ENCODE measurements around the gene MRRF.

Gene MRRF

DNA sequence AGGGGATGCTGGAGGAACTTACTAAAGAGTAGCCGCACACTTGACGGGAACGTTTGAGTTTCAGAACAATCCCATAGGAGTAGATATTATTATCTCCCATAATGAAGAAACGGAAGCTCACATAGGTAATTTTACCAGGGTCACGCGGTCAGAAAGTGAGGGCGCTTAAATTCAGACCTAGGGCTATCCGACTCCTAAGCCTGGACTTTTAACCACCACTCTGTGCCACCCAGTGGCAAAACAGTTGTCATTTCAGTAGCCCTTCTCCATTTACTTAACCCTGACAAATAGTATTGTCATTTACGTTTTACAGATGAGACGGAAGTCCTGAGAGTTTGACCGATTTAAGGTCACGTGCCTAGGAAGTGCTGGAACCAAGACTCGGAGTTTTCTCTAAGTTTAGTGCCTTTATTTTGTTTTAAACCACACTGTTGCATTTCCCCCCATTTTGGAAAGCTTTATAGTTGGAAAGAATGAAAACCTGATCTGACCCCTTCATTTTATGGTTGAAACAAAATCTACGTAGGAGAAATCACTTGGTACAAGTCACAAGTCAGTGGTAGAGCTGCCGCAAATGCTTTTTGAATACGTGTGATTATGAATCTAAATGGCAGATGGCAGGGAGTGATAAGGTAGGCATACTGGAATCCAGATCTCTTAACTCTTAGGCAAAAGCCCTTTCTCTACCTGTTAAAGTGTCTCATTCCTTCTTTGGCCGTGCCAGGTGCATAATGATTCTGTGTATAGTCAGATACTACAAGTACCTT lies 650 bp downstream of the MRRF start:
- H3F3A ChIP-seq (ENCODE audit: low read depth), result no peaks in the 10 kb centered on the region
- peaks cover 47% of the 10 kb centered on the region for H3K4me1 ChIP-seq (ENCODE audit: insufficient read depth, low read length, poor library complexity, severe bottlenecking)
- H3K27me3 ChIP-seq (ENCODE audit: insufficient read depth, low read length, poor library complexity, severe bottlenecking), result no peaks in the 10 kb centered on the region
- H4K20me1 ChIP-seq (ENCODE audit: insufficient read depth, low read length, poor library complexity, severe bottlenecking), result peaks cover 26% of the 10 kb centered on the region
- H3K4me3 ChIP-seq (ENCODE audit: low read length, poor library complexity, severe bottlenecking), result peak overlapping the region; percentile 86
- peak overlapping the region; percentile 79 for H3K4me2 ChIP-seq (ENCODE audit: low read depth, low read length, poor library complexity, severe bottlenecking)
- no peaks in the 10 kb centered on the region for H3K9me3 ChIP-seq (ENCODE audit: insufficient read depth, low read depth, low read length)
- TF ChIP-seq, protein P1, sequence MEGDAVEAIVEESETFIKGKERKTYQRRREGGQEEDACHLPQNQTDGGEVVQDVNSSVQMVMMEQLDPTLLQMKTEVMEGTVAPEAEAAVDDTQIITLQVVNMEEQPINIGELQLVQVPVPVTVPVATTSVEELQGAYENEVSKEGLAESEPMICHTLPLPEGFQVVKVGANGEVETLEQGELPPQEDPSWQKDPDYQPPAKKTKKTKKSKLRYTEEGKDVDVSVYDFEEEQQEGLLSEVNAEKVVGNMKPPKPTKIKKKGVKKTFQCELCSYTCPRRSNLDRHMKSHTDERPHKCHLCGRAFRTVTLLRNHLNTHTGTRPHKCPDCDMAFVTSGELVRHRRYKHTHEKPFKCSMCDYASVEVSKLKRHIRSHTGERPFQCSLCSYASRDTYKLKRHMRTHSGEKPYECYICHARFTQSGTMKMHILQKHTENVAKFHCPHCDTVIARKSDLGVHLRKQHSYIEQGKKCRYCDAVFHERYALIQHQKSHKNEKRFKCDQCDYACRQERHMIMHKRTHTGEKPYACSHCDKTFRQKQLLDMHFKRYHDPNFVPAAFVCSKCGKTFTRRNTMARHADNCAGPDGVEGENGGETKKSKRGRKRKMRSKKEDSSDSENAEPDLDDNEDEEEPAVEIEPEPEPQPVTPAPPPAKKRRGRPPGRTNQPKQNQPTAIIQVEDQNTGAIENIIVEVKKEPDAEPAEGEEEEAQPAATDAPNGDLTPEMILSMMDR (conservative IDR thresholded peaks at IDR 0.05; ENCODE audit: low read length), result peak; percentile 24
- no peak for TF ChIP-seq EZH2phosphoT487 (IDR thresholded peaks at IDR 0.05; ENCODE audit: borderline replicate concordance)
- peaks cover 10% of the 10 kb centered on the region; the same call in 1 of the 2 replicates for H3K36me3 ChIP-seq (ENCODE audit: insufficient read depth, low read length)
- peaks cover 74% of the 10 kb centered on the region for H3K79me2 ChIP-seq (ENCODE audit: insufficient read depth, low read length)
- peak overlapping the region; percentile 92 for H3K9ac ChIP-seq (ENCODE audit: low read depth, low read length, poor library complexity, severe bottlenecking)
- peak overlapping the region; percentile 94 for H2AFZ ChIP-seq (ENCODE audit: low read length)
- H3K9me2 ChIP-seq (replicated peaks; ENCODE audit: low read depth, low read length), result no peaks in the 10 kb centered on the region

DNA sequence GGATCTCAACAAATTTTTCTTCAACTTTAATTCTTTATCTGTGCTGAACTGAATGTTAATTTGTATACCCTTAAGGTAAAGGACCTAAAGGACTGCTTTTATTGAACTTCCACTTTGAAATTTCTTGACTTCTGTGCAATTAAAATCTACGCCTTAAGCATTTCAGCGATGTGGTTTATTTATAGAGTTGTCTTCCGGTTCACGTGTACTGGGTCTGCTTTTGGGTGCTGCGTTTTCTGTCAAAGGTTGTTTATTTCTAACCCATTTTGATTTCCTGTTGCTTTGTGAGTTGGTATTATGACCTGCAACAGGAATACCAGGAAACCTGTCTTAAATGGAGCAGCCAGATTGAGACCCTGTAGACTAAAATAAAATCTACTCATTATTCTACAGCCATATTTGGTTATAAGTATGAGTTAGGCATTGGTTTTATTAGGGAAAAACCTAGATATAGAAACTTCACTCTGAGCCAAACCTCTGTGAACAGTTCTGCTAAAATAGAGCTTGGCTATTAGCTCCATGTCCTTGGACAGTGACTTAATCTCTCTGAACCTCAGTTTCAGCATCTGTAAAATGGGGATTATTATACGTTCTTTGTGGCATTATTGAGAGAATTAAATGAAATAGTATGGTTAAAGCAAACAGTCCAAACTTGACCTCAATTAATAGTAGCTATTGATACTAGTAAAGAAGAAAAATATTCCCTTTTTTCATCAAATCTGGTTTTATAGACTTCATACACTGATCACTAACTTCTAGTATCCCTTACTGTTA lies 3.5 kb downstream of the MRRF start:
- TF ChIP-seq EZH2phosphoT487 (IDR thresholded peaks at IDR 0.05; ENCODE audit: borderline replicate concordance), result no peak
- TF ChIP-seq, protein P1 (conservative IDR thresholded peaks at IDR 0.05; ENCODE audit: low read length), result no peak
- Histone ChIP-seq H3K9me2 (replicated peaks; ENCODE audit: low read depth, low read length) (no peaks in the 10 kb centered on the region), H2AFZ (ENCODE audit: low read length) (no peak overlapping the region), H3K79me2 (ENCODE audit: insufficient read depth, low read length) (peaks cover 46% of the 10 kb centered on the region), H3K4me3 (ENCODE audit: low read length, poor library complexity, severe bottlenecking) (no peak overlapping the region), H4K20me1 (ENCODE audit: insufficient read depth, low read length, poor library complexity, severe bottlenecking) (peaks cover 11% of the 10 kb centered on the region), H3F3A (ENCODE audit: low read depth) (no peaks in the 10 kb centered on the region), H3K4me1 (ENCODE audit: insufficient read depth, low read length, poor library complexity, severe bottlenecking) (peaks cover 20% of the 10 kb centered on the region), H3K9ac (ENCODE audit: low read depth, low read length, poor library complexity, severe bottlenecking) (no peak overlapping the region), H3K36me3 (ENCODE audit: insufficient read depth, low read length) (no peaks in the 10 kb centered on the region), H3K27me3 (ENCODE audit: insufficient read depth, low read length, poor library complexity, severe bottlenecking) (no peaks in the 10 kb centered on the region), H3K9me3 (ENCODE audit: insufficient read depth, low read depth, low read length) (no peaks in the 10 kb centered on the region), H3K4me2 (ENCODE audit: low read depth, low read length, poor library complexity, severe bottlenecking) (peak overlapping the region; percentile 2)

DNA sequence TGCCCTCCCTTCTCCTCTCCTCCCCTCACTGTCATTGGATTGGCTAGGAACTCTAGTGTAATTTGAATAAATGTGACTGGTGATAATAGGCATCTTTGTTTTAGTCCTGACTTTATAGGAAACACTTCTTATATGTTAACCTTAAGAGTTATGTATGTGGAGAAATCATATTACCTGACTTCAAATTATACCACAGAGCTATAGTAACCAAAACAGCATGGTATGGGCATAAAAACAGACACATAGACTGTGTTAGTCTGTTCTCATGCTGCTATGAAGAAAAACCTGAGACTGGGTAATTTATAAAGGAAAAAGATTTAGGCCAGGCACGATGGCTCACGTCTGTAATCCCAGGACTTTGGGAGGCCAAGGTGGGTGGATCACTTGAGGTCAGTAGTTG lies 9.4 kb downstream of the MRRF start:
- H3K9ac ChIP-seq (ENCODE audit: low read depth, low read length, poor library complexity, severe bottlenecking), result no peak overlapping the region
- H3K79me2 ChIP-seq (ENCODE audit: insufficient read depth, low read length), result peaks cover 18% of the 10 kb centered on the region; the same call in 1 of the 2 replicates
- H2AFZ ChIP-seq (ENCODE audit: low read length), result no peak overlapping the region
- TF ChIP-seq, protein P1 (conservative IDR thresholded peaks at IDR 0.05; ENCODE audit: low read length), result no peak
- no peak for TF ChIP-seq EZH2phosphoT487 (IDR thresholded peaks at IDR 0.05; ENCODE audit: borderline replicate concordance)
- no peak overlapping the region for H3K4me3 ChIP-seq (ENCODE audit: low read length, poor library complexity, severe bottlenecking)
- no peak overlapping the region for H3K4me2 ChIP-seq (ENCODE audit: low read depth, low read length, poor library complexity, severe bottlenecking)
- H3K9me2 ChIP-seq (replicated peaks; ENCODE audit: low read depth, low read length), result no peaks in the 10 kb centered on the region
- H4K20me1 ChIP-seq (ENCODE audit: insufficient read depth, low read length, poor library complexity, severe bottlenecking), result no peaks in the 10 kb centered on the region
- no peaks in the 10 kb centered on the region for H3K27me3 ChIP-seq (ENCODE audit: insufficient read depth, low read length, poor library complexity, severe bottlenecking)
- no peaks in the 10 kb centered on the region; the same call in none of the 2 replicates for H3K36me3 ChIP-seq (ENCODE audit: insufficient read depth, low read length)
- no peaks in the 10 kb centered on the region for H3K9me3 ChIP-seq (ENCODE audit: insufficient read depth, low read depth, low read length)
- no peaks in the 10 kb centered on the region for H3F3A ChIP-seq (ENCODE audit: low read depth)
- no peaks in the 10 kb centered on the region for H3K4me1 ChIP-seq (ENCODE audit: insufficient read depth, low read length, poor library complexity, severe bottlenecking)
